ENCODE measurements around the gene SRSF3. TPM values are rescaled to one million over a fixed set of nuclear protein-coding genes. Genes with fewer than 3 reads are reported as not detected.
A peak's percentile ranks its signal among the peaks of the same experiment; 100 is the strongest.
"Not testable (repeated sequence)": the region's sequence is repeated elsewhere in the genome, so short reads cannot be mapped to it uniquely, and the experiment has no call there.

SRSF3 gene
- total and polyA plus RNA-seq, 3 experiments from 2014 or later = 370 to 579 (median 572) TPM

- H3K36me3 Mint-ChIP-seq = no peaks in the 10 kb centered on the region
Observed at GRCh38 chr6:36578030-36578429, 16.1 kb upstream of the SRSF3 start.

GRCh38 chr6:36578431-36578830 lies 15.7 kb upstream of the SRSF3 start:
- POLR2A ChIA-PET = no interaction called here
- H3K4me1 ChIP-seq (ENCODE audit: insufficient read depth, low read length) = peaks cover 8% of the 10 kb centered on the region
- no peaks in the 10 kb centered on the region for H3K36me3 ChIP-seq (ENCODE audit: insufficient read depth, low read length)
- H3K27ac ChIP-seq (ENCODE audit: low read depth, low read length) = no peak overlapping the region
- no peaks in the 10 kb centered on the region for H3K27me3 ChIP-seq (ENCODE audit: insufficient read depth, low read length, poor library complexity, severe bottlenecking)
- DNase-seq = no peak
- Mint-ChIP-seq H3K27ac (peak overlapping the region in 2 of 8 donors; percentile 6 to 10), H3K27me3 (peaks cover 0 to 3% of the 10 kb centered on the region in 2 donors), H3K4me3 (no peak overlapping the region), H3K9me3 (peaks cover 0 to 3% (median 2%) of the 10 kb centered on the region in 5 donors), H3K4me1 (peaks cover 3 to 9% (median 8%) of the 10 kb centered on the region in 3 donors), H3K36me3 (no peaks in the 10 kb centered on the region)
- CTCF ChIA-PET = interaction anchor here (1.9 to 2.1 kb wide), 2 partner anchors 18 to 155 kb away, joined by 4 to 11 read pairs; no protein-coding TSS in a partner anchor
- no peaks in the 10 kb centered on the region for H3K9me3 ChIP-seq (ENCODE audit: low read length)
- H3K4me3 ChIP-seq (ENCODE audit: low read length) = no peak overlapping the region

More at GRCh38 chr6:36578030-36578429, 16.1 kb upstream of the SRSF3 start:
- Mint-ChIP-seq H3K4me1 (peaks cover 3 to 9% (median 8%) of the 10 kb centered on the region in 3 donors), H3K9me3 (peaks cover 0 to 3% (median 2%) of the 10 kb centered on the region in 5 donors), H3K27ac (no peak overlapping the region), H3K4me3 (no peak overlapping the region), H3K27me3 (peaks cover 0 to 3% of the 10 kb centered on the region in 2 donors)
- no peaks in the 10 kb centered on the region for H3K9me3 ChIP-seq (ENCODE audit: low read length)
- no peak for DNase-seq
- ChIA-PET CTCF (no interaction called here), POLR2A (no interaction called here)
- no peaks in the 10 kb centered on the region for H3K36me3 ChIP-seq (ENCODE audit: insufficient read depth, low read length)
- H3K27ac ChIP-seq (ENCODE audit: low read depth, low read length) = no peak overlapping the region
- no peaks in the 10 kb centered on the region for H3K27me3 ChIP-seq (ENCODE audit: insufficient read depth, low read length, poor library complexity, severe bottlenecking)
- H3K4me1 ChIP-seq (ENCODE audit: insufficient read depth, low read length) = peaks cover 8% of the 10 kb centered on the region
- H3K4me3 ChIP-seq (ENCODE audit: low read length) = no peak overlapping the region

GRCh38 chr6:36580184-36580526 lies 14.0 kb upstream of the SRSF3 start:
- peaks cover 0 to under 1% (median 0%) of the 10 kb centered on the region in 5 donors for H3K9me3 Mint-ChIP-seq
- H3K27ac Mint-ChIP-seq = no peak overlapping the region
- peaks cover 0 to 3% of the 10 kb centered on the region in 2 donors for H3K27me3 Mint-ChIP-seq
- DNase-seq = no peak
- no peak overlapping the region for H3K27ac ChIP-seq (ENCODE audit: low read depth, low read length)
- ChIA-PET POLR2A (interaction anchor here (0.6 to 1.4 kb wide), 3 partner anchors 13 to 92 kb away, joined by 3 to 4 read pairs (median 3); no protein-coding TSS in a partner anchor), CTCF (interaction anchor here (0.7 to 2.1 kb wide), 7 partner anchors 9 to 157 kb away, joined by 3 to 11 read pairs (median 4); no protein-coding TSS in a partner anchor)
- no peaks in the 10 kb centered on the region for H3K9me3 ChIP-seq (ENCODE audit: low read length)
- H3K4me3 Mint-ChIP-seq = no peak overlapping the region
- no peak overlapping the region for H3K4me3 ChIP-seq (ENCODE audit: low read length)
- no peaks in the 10 kb centered on the region for H3K36me3 Mint-ChIP-seq
- H3K36me3 ChIP-seq (ENCODE audit: insufficient read depth, low read length) = no peaks in the 10 kb centered on the region
- H3K27me3 ChIP-seq (ENCODE audit: insufficient read depth, low read length, poor library complexity, severe bottlenecking) = no peaks in the 10 kb centered on the region
- H3K4me1 Mint-ChIP-seq = peaks cover 3 to 9% (median 8%) of the 10 kb centered on the region in 3 donors
- peaks cover 8% of the 10 kb centered on the region for H3K4me1 ChIP-seq (ENCODE audit: insufficient read depth, low read length)

- Mint-ChIP-seq H3K9me3 (no peaks in the 10 kb centered on the region), H3K27ac (no peak overlapping the region), H3K4me3 (no peak overlapping the region), H3K4me1 (peaks cover 3 to 9% (median 8%) of the 10 kb centered on the region in 3 donors), H3K27me3 (peaks cover 0 to 3% of the 10 kb centered on the region in 2 donors), H3K36me3 (no peaks in the 10 kb centered on the region)
- Histone ChIP-seq H3K9me3 (ENCODE audit: low read length) (no peaks in the 10 kb centered on the region), H3K27ac (ENCODE audit: low read depth, low read length) (no peak overlapping the region), H3K36me3 (ENCODE audit: insufficient read depth, low read length) (no peaks in the 10 kb centered on the region), H3K4me3 (ENCODE audit: low read length) (no peak overlapping the region), H3K4me1 (ENCODE audit: insufficient read depth, low read length) (peaks cover 8% of the 10 kb centered on the region), H3K27me3 (ENCODE audit: insufficient read depth, low read length, poor library complexity, severe bottlenecking) (no peaks in the 10 kb centered on the region)
- ChIA-PET POLR2A (no interaction called here), CTCF (no interaction called here)
- DNase-seq = no peak
Observed at GRCh38 chr6:36581716-36582115, 12.4 kb upstream of the SRSF3 start.

- Mint-ChIP-seq H3K36me3 (no peaks in the 10 kb centered on the region), H3K4me3 (no peak overlapping the region), H3K9me3 (no peaks in the 10 kb centered on the region), H3K4me1 (peaks cover 2 to 8% (median 7%) of the 10 kb centered on the region in 3 donors), H3K27me3 (peaks cover 0 to 2% of the 10 kb centered on the region in 2 donors), H3K27ac (no peak overlapping the region)
- Histone ChIP-seq H3K9me3 (ENCODE audit: low read length) (no peaks in the 10 kb centered on the region), H3K27ac (ENCODE audit: low read depth, low read length) (no peak overlapping the region), H3K36me3 (ENCODE audit: insufficient read depth, low read length) (no peaks in the 10 kb centered on the region), H3K27me3 (ENCODE audit: insufficient read depth, low read length, poor library complexity, severe bottlenecking) (no peaks in the 10 kb centered on the region), H3K4me3 (ENCODE audit: low read length) (no peak overlapping the region), H3K4me1 (ENCODE audit: insufficient read depth, low read length) (no peaks in the 10 kb centered on the region)
- DNase-seq = no peak
- ChIA-PET POLR2A (interaction anchor here (0.6 kb wide), 1 partner anchor 134 kb away, joined by 4 read pairs; no protein-coding TSS in a partner anchor), CTCF (interaction anchor here (1.0 to 1.1 kb wide), 2 partner anchors 10 to 29 kb away, joined by 3 read pairs; no protein-coding TSS in a partner anchor)
Observed at GRCh38 chr6:36586606-36587005, 7.6 kb upstream of the SRSF3 start.

GRCh38 chr6:36589025-36589400 lies 5.1 kb upstream of the SRSF3 start:
- H3K4me3 Mint-ChIP-seq; H3K9me3 ChIP-seq (ENCODE audit: low read length); POLR2A ChIA-PET; H3K27me3 Mint-ChIP-seq; H3K9me3 Mint-ChIP-seq; H3K27ac Mint-ChIP-seq; DNase-seq; H3K4me3 ChIP-seq (ENCODE audit: low read length); H3K36me3 Mint-ChIP-seq; H3K27ac ChIP-seq (ENCODE audit: low read depth, low read length); H3K36me3 ChIP-seq (ENCODE audit: insufficient read depth, low read length); H3K27me3 ChIP-seq (ENCODE audit: insufficient read depth, low read length, poor library complexity, severe bottlenecking): not testable (repeated sequence)
- CTCF ChIA-PET = interaction anchor here (1.4 kb wide), 1 partner anchor 9 kb away, joined by 3 read pairs; no protein-coding TSS in a partner anchor
- peaks cover 17% of the 10 kb centered on the region for H3K4me1 ChIP-seq (ENCODE audit: insufficient read depth, low read length)
- H3K4me1 Mint-ChIP-seq = peaks cover 16 to 28% (median 22%) of the 10 kb centered on the region in 3 donors

- peaks cover 16 to 32% (median 22%) of the 10 kb centered on the region in 3 donors for H3K4me1 Mint-ChIP-seq
- CTCF ChIA-PET = no interaction called here
- POLR2A ChIA-PET = no interaction called here
Observed at GRCh38 chr6:36590237-36590636, 3.9 kb upstream of the SRSF3 start.

GRCh38 chr6:36592221-36592655 lies 1.9 kb upstream of the SRSF3 start:
- H3K4me3 ChIP-seq (ENCODE audit: low read length) = no peak overlapping the region
- peaks cover 0 to 3% (median 0%) of the 10 kb centered on the region in 5 donors for H3K9me3 Mint-ChIP-seq
- H3K9me3 ChIP-seq (ENCODE audit: low read length) = no peaks in the 10 kb centered on the region
- H3K4me1 Mint-ChIP-seq = peaks cover 20 to 39% (median 33%) of the 10 kb centered on the region in 3 donors
- H3K36me3 Mint-ChIP-seq = peaks cover 15 to 34% (median 20%) of the 10 kb centered on the region in 3 donors
- ChIA-PET POLR2A (interaction anchor here (0.5 to 1.1 kb wide), 3 partner anchors 9 to 37 kb away, joined by 4 to 9 read pairs (median 4); no protein-coding TSS in a partner anchor), CTCF (interaction anchor here (1.8 kb wide), 1 partner anchor 48 kb away, joined by 5 read pairs; no protein-coding TSS in a partner anchor)
- H3K27ac ChIP-seq (ENCODE audit: low read depth, low read length) = no peak overlapping the region
- DNase-seq = peak in 2 of 5 donors; percentile 10 to 40
- H3K4me3 Mint-ChIP-seq = peak overlapping the region; percentile 63 to 86 (median 78)
- H3K36me3 ChIP-seq (ENCODE audit: insufficient read depth, low read length) = peaks cover 8% of the 10 kb centered on the region
- H3K27ac Mint-ChIP-seq = peak overlapping the region; percentile 93 to 100 (median 96)
- peaks cover 20% of the 10 kb centered on the region for H3K4me1 ChIP-seq (ENCODE audit: insufficient read depth, low read length)
- peaks cover 0 to 8% of the 10 kb centered on the region in 2 donors for H3K27me3 Mint-ChIP-seq
- no peaks in the 10 kb centered on the region for H3K27me3 ChIP-seq (ENCODE audit: insufficient read depth, low read length, poor library complexity, severe bottlenecking)

More at GRCh38 chr6:36590237-36590636, 3.9 kb upstream of the SRSF3 start:
- Histone ChIP-seq H3K9me3 (ENCODE audit: low read length) (no peaks in the 10 kb centered on the region), H3K36me3 (ENCODE audit: insufficient read depth, low read length) (no peaks in the 10 kb centered on the region), H3K4me1 (ENCODE audit: insufficient read depth, low read length) (peaks cover 17% of the 10 kb centered on the region), H3K4me3 (ENCODE audit: low read length) (no peak overlapping the region), H3K27ac (ENCODE audit: low read depth, low read length) (no peak overlapping the region), H3K27me3 (ENCODE audit: insufficient read depth, low read length, poor library complexity, severe bottlenecking) (no peaks in the 10 kb centered on the region)
- Mint-ChIP-seq H3K4me3 (no peak overlapping the region), H3K36me3 (peaks cover 3 to 15% (median 4%) of the 10 kb centered on the region in 3 donors), H3K27me3 (peaks cover 0 to 6% of the 10 kb centered on the region in 2 donors), H3K9me3 (peaks cover 0 to 3% (median 0%) of the 10 kb centered on the region in 5 donors), H3K27ac (peak overlapping the region in 1 of 8 donors; percentile 66)
- no peak for DNase-seq

Data from CD8-positive, alpha-beta memory T cell (primary cell).